MM.1S (cell line): ENCODE data around the gene CSRP3.

Experiments
- DNase-seq: peaks from one replicate; pipeline ENCODE4 v3.0.0-alpha.2; 2015
- H2AFZ ChIP-seq: fragments of 300-600 bp; sonication (generic); 2 replicates; pipeline ENCODE4 v1.6.0; 2016; ENCODE audit warnings: antibody characterized with exemption, low read length
- H3F3A ChIP-seq: fragments of 300-600 bp; sonication (generic); 2 replicates; pipeline ENCODE4 v1.6.1; 2016; ENCODE audit warnings: mild to moderate bottlenecking, antibody characterized with exemption, low read length, moderate library complexity, mixed read lengths; ENCODE audit not compliant: insufficient read depth
- H3K27ac ChIP-seq: fragments of 300-600 bp; sonication (generic); 2 replicates; pipeline ENCODE4 v1.5.1; 2016; ENCODE audit warnings: mild to moderate bottlenecking, low read length
- H3K27me3 ChIP-seq: fragments of 300-600 bp; sonication (generic); replicated peaks from 2 replicates; pipeline ENCODE4 v1.6.0; 2016; ENCODE audit warnings: low read length; ENCODE audit not compliant: insufficient read depth
- H3K36me3 ChIP-seq: fragments of 300-600 bp; sonication (generic); replicated peaks from 2 replicates; pipeline ENCODE4 v1.6.1; 2016; ENCODE audit warnings: mild to moderate bottlenecking, low read length, mixed read lengths; ENCODE audit not compliant: insufficient read depth
- H3K4me1 ChIP-seq: fragments of 300-600 bp; sonication (generic); 2 replicates; pipeline ENCODE4 v1.6.1; 2016; ENCODE audit warnings: low read length, mixed read lengths
- H3K4me2 ChIP-seq: fragments of 300-600 bp; sonication (generic); 2 replicates; pipeline ENCODE4 v1.6.0; 2016; ENCODE audit warnings: low read depth, low read length
- H3K4me3 ChIP-seq: fragments of 300-600 bp; sonication (generic); 2 replicates; pipeline ENCODE4 v1.5.1; 2016; ENCODE audit warnings: low read length, mixed read lengths
- H3K79me2 ChIP-seq: fragments of 300-600 bp; sonication (generic); 2 replicates; pipeline ENCODE4 v1.6.1; 2016; ENCODE audit warnings: mixed run types, low read length, mixed read lengths
- H3K9ac ChIP-seq: fragments of 300-600 bp; sonication (generic); 2 replicates; pipeline ENCODE4 v1.6.1; 2016; ENCODE audit warnings: low read length, mixed read lengths
- H3K9me2 ChIP-seq: fragments of 300-600 bp; sonication (generic); replicated peaks from 2 replicates; pipeline ENCODE4 v1.6.1; 2016; ENCODE audit warnings: mild to moderate bottlenecking, low read length, mixed read lengths; ENCODE audit not compliant: insufficient read depth
- H3K9me3 ChIP-seq: fragments of 300-600 bp; sonication (generic); replicated peaks from 2 replicates; pipeline ENCODE4 v1.6.1; 2016; ENCODE audit warnings: mild to moderate bottlenecking, low read length, mixed read lengths; ENCODE audit not compliant: insufficient read depth
- H4K20me1 ChIP-seq: fragments of 300-600 bp; sonication (generic); 2 replicates; pipeline ENCODE4 v1.6.1; 2016; ENCODE audit warnings: mild to moderate bottlenecking, low read length, moderate library complexity, mixed read lengths; ENCODE audit not compliant: insufficient read depth
- EZH2 ChIP-seq: fragments of 300-600 bp; sonication (generic); optimal IDR thresholded peaks from 2 replicates; pipeline ENCODE3; 2017; ENCODE audit warnings: low read depth, mild to moderate bottlenecking, antibody characterized with exemption, low read length, mixed read lengths
- EZH2phosphoT487 ChIP-seq: fragments of 300-600 bp; sonication (generic); IDR thresholded peaks from 2 replicates; pipeline ENCODE4 v1.6.1; 2018; ENCODE audit warnings: antibody characterized with exemption, low read length
- TF ChIP-seq, protein P1 (sequence below): fragments of 300-600 bp; sonication (generic); IDR thresholded peaks from 2 replicates; pipeline ENCODE4 v1.5.1; 2016; ENCODE audit warnings: antibody characterized with exemption, low read length, mixed read lengths

CSRP3 gene

DNA sequence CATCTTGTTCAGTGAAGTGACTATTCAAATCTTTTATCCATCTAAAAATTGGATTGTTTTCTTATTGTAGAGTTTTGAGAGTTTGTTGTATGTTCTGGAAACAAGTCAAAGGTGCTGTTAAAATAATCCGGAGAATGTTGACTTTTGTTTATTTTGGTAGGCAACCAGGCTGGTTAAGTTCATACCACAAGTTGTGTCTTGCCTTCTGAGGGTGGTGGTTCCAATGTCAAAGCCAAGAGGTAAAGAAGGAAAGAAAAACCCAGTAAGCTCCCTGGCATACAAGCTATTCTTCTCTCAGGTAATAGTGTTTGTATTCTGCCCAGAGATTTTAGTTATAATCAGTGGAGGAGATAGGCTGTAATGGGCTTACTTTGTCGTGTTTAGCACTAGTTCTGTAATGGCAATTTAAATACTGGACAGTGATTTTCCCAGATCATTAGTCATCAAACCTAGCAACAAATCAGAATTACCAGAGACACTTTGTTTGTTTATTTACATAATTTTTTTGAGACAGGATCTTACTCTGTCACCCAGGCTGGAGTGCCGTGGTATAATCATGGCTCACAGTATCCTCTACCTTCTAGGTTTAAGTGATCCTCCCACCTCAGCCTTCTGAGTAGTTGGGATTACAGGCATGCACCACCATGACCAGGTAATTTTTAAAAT, 15.1 kb upstream of the CSRP3 start:
- H3K9ac ChIP-seq = no peak overlapping the region
- H3F3A ChIP-seq = no peaks in the 10 kb centered on the region

DNA sequence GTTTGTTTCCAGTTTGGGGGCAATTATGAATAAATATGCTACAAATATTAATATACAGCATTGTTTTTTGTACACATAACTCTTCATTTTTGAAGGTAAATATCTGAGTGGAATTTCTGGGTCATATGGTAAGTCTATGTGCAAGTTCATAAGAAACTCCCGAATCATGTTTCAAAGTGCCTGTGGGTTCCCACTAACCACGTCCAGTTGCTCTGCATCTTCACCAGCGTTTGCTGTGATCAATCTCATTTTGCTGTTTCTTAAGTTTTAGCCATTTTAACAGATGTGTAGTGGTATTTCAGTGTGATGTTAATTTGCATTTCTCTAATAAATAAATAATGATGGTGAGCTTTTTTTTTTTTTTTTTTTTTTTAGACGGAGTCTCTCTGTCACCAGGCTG, 14.2 kb upstream of the CSRP3 start:
- TF ChIP-seq, protein P1, sequence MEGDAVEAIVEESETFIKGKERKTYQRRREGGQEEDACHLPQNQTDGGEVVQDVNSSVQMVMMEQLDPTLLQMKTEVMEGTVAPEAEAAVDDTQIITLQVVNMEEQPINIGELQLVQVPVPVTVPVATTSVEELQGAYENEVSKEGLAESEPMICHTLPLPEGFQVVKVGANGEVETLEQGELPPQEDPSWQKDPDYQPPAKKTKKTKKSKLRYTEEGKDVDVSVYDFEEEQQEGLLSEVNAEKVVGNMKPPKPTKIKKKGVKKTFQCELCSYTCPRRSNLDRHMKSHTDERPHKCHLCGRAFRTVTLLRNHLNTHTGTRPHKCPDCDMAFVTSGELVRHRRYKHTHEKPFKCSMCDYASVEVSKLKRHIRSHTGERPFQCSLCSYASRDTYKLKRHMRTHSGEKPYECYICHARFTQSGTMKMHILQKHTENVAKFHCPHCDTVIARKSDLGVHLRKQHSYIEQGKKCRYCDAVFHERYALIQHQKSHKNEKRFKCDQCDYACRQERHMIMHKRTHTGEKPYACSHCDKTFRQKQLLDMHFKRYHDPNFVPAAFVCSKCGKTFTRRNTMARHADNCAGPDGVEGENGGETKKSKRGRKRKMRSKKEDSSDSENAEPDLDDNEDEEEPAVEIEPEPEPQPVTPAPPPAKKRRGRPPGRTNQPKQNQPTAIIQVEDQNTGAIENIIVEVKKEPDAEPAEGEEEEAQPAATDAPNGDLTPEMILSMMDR = no peak
- TF ChIP-seq EZH2 (no peak), EZH2phosphoT487 (no peak)
- no peaks in the 10 kb centered on the region for H3K9me2 ChIP-seq
- H3K27me3 ChIP-seq = no peaks in the 10 kb centered on the region
- H3K9ac ChIP-seq = no peak overlapping the region
- no peaks in the 10 kb centered on the region for H3K36me3 ChIP-seq
- no peak overlapping the region for H3K4me2 ChIP-seq
- no peak overlapping the region for H3K27ac ChIP-seq
- no peak overlapping the region for H2AFZ ChIP-seq
- H3K9me3 ChIP-seq = no peaks in the 10 kb centered on the region
- no peaks in the 10 kb centered on the region for H3K4me1 ChIP-seq
- DNase-seq = no peak
- no peaks in the 10 kb centered on the region for H3K79me2 ChIP-seq
- no peak overlapping the region for H3K4me3 ChIP-seq
- no peaks in the 10 kb centered on the region for H4K20me1 ChIP-seq
- no peaks in the 10 kb centered on the region for H3F3A ChIP-seq

More for the DNA sequence above, 15.1 kb upstream of the CSRP3 start:
- Histone ChIP-seq H3K36me3 (no peaks in the 10 kb centered on the region), H3K79me2 (no peaks in the 10 kb centered on the region), H4K20me1 (no peaks in the 10 kb centered on the region), H3K27ac (no peak overlapping the region), H3K4me2 (no peak overlapping the region), H3K4me1 (no peaks in the 10 kb centered on the region), H3K27me3 (no peaks in the 10 kb centered on the region), H3K4me3 (no peak overlapping the region), H3K9me3 (no peaks in the 10 kb centered on the region), H3K9me2 (no peaks in the 10 kb centered on the region), H2AFZ (no peak overlapping the region)
- no peak for DNase-seq
- TF ChIP-seq, protein P1 = no peak
- TF ChIP-seq EZH2 (no peak), EZH2phosphoT487 (no peak)

DNA sequence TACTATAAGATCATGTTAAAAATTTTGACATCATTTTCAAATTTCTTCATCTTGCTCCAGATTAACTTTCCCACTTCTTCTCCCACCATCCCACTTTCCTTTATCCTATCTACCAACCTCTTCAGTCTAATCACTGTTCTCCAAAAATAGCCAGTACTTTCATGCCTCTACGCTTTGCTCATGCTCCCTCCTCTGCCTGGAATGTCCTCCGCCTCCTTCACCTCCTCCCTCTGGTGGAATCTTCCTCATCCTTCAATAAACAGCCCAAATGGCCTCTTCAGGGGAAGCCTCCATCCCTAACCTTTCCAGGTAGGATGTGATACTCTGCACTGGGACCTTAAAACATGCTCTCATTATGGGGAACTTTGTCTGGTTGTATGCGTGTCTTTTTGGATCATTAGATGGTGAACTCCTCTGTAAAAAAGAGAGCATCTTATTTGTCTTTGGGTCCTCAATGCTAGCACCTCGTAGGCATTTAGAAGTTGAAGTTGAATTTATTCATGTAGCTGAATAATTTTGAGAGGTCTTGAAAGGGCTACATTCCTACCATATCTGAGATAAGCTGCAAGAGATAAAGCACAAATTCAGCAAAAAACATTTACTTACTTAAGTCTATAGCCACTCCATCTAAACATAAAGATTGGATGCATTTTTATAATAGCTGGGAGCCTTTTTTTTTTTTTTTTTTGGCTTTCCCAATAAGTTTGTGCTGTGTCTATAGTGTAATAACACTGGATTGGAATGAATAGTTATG, 8.0 kb upstream of the CSRP3 start:
- no peaks in the 10 kb centered on the region for H3K4me1 ChIP-seq
- no peaks in the 10 kb centered on the region for H4K20me1 ChIP-seq
- H2AFZ ChIP-seq = no peak overlapping the region
- H3K79me2 ChIP-seq = no peaks in the 10 kb centered on the region
- no peaks in the 10 kb centered on the region for H3K36me3 ChIP-seq
- no peaks in the 10 kb centered on the region for H3K9me3 ChIP-seq
- no peak overlapping the region for H3K9ac ChIP-seq
- no peaks in the 10 kb centered on the region for H3K27me3 ChIP-seq
- no peak overlapping the region for H3K27ac ChIP-seq
- no peaks in the 10 kb centered on the region for H3K9me2 ChIP-seq
- TF ChIP-seq EZH2phosphoT487 (no peak), EZH2 (no peak)
- TF ChIP-seq, protein P1 = no peak
- no peak overlapping the region for H3K4me3 ChIP-seq
- no peaks in the 10 kb centered on the region for H3F3A ChIP-seq
- DNase-seq = no peak
- H3K4me2 ChIP-seq = no peak overlapping the region
